Measurements from ENCODE around the gene TMPRSS3. TPM values are rescaled to one million over a fixed set of nuclear protein-coding genes. Genes with fewer than 3 reads are reported as not detected.

TMPRSS3 gene
- polyA plus RNA-seq (2011; rRNA removed) (not detected in 2 replicates), polyA minus RNA-seq (2011; rRNA and poly(A)+ RNA removed) (not detected in 2 replicates)

- ChIA-PET CTCF (no interaction called here), POLR2A (no interaction called here)
- Histone ChIP-seq H3K36me3 (ENCODE audit: control insufficient read depth, insufficient read depth, low read length) (no peaks in the 10 kb centered on the region), H3K4me3 (ENCODE audit: low read depth, low read length) (no peak within 1 kb of the TSS), H3K27me3 (ENCODE audit: control insufficient read depth, insufficient read depth, low read length) (no peaks in the 10 kb centered on the region)
- DNase-seq (ENCODE audit: low read depth), result no peak
- TF ChIP-seq CTCF (IDR thresholded peaks at IDR 0.05; ENCODE audit: insufficient read depth, low read depth, low read length), result no peak
These were observed at the start of gene TMPRSS3 for GRCh38 chr21:42395905-42396651. Gene TMPRSS3, minus strand, starts transcription at chr21:42396052. Its CDS starts 635 bp downstream, at chr21:42395417.

GRCh38 chr21:42445311-42445710, 49.5 kb upstream of the TMPRSS3 start:
- POLR2A ChIA-PET, result no interaction called here
- Histone ChIP-seq H3K27me3 (ENCODE audit: control insufficient read depth, insufficient read depth, low read length) (no peaks in the 10 kb centered on the region), H3K4me3 (ENCODE audit: low read depth, low read length) (no peak overlapping the region), H3K36me3 (ENCODE audit: control insufficient read depth, insufficient read depth, low read length) (no peaks in the 10 kb centered on the region)
- DNase-seq (ENCODE audit: low read depth), result no peak
- no peak for TF ChIP-seq CTCF (IDR thresholded peaks at IDR 0.05; ENCODE audit: insufficient read depth, low read depth, low read length)
- CTCF ChIA-PET, result no interaction called here

- TF ChIP-seq CTCF (IDR thresholded peaks at IDR 0.05; ENCODE audit: insufficient read depth, low read depth, low read length), result no peak
- ChIA-PET POLR2A (no interaction called here), CTCF (no interaction called here)
- no peaks in the 10 kb centered on the region for H3K27me3 ChIP-seq (ENCODE audit: control insufficient read depth, insufficient read depth, low read length)
- DNase-seq (ENCODE audit: low read depth), result no peak
- H3K4me3 ChIP-seq (ENCODE audit: low read depth, low read length), result no peak overlapping the region
- H3K36me3 ChIP-seq (ENCODE audit: control insufficient read depth, insufficient read depth, low read length), result no peaks in the 10 kb centered on the region
These were observed 48.9 kb upstream of the TMPRSS3 start for GRCh38 chr21:42444745-42445059.

- Histone ChIP-seq H3K4me3 (ENCODE audit: low read depth, low read length) (no peak overlapping the region), H3K36me3 (ENCODE audit: control insufficient read depth, insufficient read depth, low read length) (no peaks in the 10 kb centered on the region), H3K27me3 (ENCODE audit: control insufficient read depth, insufficient read depth, low read length) (no peaks in the 10 kb centered on the region)
- no peak for TF ChIP-seq CTCF (IDR thresholded peaks at IDR 0.05; ENCODE audit: insufficient read depth, low read depth, low read length)
- ChIA-PET CTCF (no interaction called here), POLR2A (no interaction called here)
- no peak for DNase-seq (ENCODE audit: low read depth)
These were observed 48.3 kb upstream of the TMPRSS3 start for GRCh38 chr21:42443876-42444744.

- ChIA-PET CTCF (no interaction called here), POLR2A (no interaction called here)
- DNase-seq (ENCODE audit: low read depth), result no peak
- TF ChIP-seq CTCF (IDR thresholded peaks at IDR 0.05; ENCODE audit: insufficient read depth, low read depth, low read length), result no peak
- H3K27me3 ChIP-seq (ENCODE audit: control insufficient read depth, insufficient read depth, low read length), result no peaks in the 10 kb centered on the region
- H3K36me3 ChIP-seq (ENCODE audit: control insufficient read depth, insufficient read depth, low read length), result no peaks in the 10 kb centered on the region
- H3K4me3 ChIP-seq (ENCODE audit: low read depth, low read length), result no peak overlapping the region
These were observed 47.4 kb upstream of the TMPRSS3 start for GRCh38 chr21:42443181-42443785.

Measured in BJ (cell line).